Measurements from ENCODE around the gene ZNF92.
"Not testable (repeated sequence)": the region's sequence is repeated elsewhere in the genome, so short reads cannot be mapped to it uniquely, and the experiment has no call there.

ZNF92 gene
- 48.4 to 57.6 (median 55.0) reads per million in 3 donors for total RNA-seq

DNA sequence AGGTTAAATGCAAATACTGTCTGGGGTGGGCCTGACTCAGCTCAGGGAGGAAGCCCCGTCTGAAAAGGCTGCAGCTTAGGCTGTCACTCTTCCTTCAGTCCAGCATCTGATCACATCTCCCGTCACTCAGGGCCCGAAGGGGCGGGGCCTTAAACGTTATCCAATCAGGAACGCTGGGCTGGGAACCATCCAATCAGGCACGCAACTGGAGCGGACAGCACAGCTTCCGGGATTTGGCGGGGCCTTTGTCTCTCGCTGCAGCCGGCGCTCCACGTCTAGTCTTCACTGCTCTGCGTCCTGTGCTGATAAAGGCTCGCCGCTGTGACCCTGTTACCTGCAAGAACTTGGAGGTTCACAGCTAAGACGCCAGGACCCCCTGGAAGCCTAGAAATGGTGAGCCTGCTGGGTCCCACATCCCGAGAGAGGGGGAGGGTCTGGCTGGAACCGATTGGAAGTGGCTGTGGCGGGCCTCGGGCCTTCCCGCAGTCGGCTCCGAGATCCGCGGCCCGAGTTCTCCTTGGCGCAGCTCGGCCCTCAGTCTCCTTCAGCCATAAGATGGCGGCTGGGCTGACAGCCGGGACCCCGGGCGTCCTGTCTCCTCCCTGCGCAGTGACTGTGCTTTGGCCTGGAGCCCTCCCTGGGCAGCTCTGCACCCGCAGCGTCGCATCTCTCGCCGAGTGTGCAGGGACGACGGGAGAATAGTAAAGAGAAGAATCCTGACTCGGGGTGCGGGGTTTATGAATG lies at the start of gene ZNF92:
TSS of gene ZNF92 (plus strand) at position 248 of the 744 bp plus-strand sequence. CDS start at position 391, 143 bp downstream.
- no peaks in the 10 kb centered on the region for H3K27me3 ChIP-seq (replicated peaks; ENCODE audit: control insufficient read depth, insufficient read depth, low read length, poor library complexity, severe bottlenecking)
- peak; percentile 90 to 93 (median 93) for DNase-seq
- H3K9me3 ChIP-seq (ENCODE audit: control insufficient read depth, low read length): no peaks in the 10 kb centered on the region
- H3K4me1 ChIP-seq (ENCODE audit: control insufficient read depth, insufficient read depth, low read length, poor library complexity, severe bottlenecking): peaks cover 7% of the 10 kb centered on the region
- H3K27ac ChIP-seq (ENCODE audit: insufficient read depth, low read length, poor library complexity, severe bottlenecking): peak within 1 kb of the TSS; percentile 81
- peak within 1 kb of the TSS; percentile 93 for H3K4me3 ChIP-seq (ENCODE audit: insufficient read depth, low read depth, low read length, poor library complexity, severe bottlenecking)
- H3K36me3 ChIP-seq (ENCODE audit: control insufficient read depth, insufficient read depth, low read length): no peaks in the 10 kb centered on the region

DNA sequence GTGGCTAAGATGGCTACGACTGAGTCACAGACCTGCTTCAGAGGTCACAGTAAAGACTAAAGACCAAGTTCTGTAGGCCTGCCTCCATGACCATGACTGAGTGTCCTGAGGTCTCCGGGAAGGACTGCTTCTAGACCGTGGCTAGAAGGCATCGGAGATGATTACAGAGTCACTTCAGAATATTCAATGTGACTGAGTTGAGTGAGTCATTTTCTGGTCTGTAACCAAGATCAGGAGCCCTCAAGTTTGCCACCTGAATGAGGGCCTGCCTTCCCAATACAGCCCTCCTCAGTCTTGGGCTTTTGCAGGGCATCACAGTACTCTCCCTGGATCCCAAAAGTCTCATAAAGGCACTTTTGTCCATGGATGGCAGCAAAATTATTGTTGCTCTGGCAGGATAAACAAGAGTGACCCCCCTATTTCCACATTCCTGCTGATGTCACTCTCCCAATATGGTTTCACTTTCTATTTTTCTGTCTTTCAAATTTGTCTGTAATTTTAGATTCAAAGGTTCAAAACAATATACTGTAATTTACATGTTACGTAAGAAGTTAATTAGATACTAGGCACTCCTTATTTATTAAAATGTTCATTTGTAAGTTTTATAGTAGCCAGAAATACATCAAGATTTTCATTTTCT lies 47.7 kb upstream of the ZNF92 start:
- H3K36me3 ChIP-seq (ENCODE audit: control insufficient read depth, insufficient read depth, low read length): no peaks in the 10 kb centered on the region
- no peak for DNase-seq

DNA sequence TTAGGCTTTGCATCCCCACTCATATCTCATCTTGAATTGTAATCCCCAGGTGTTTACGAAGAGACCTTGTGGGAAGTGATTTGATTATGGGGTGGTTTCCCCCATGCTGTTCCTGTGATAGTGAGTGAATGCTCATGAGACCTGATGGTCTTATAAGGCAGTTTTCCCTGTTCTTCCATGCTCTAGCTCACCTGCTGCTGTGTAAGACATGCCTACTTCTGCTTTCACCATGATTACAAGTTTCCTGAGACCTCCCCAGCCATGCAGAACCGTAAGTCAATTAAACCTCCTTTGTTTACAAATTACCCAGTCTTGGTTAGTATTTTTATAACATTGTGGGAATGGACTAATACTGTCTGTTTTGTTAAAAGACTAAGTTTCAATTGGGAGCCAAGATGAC lies 35.3 kb upstream of the ZNF92 start:
- H3K9me3 ChIP-seq (ENCODE audit: control insufficient read depth, low read length): no peaks in the 10 kb centered on the region
- H3K27me3 ChIP-seq (replicated peaks; ENCODE audit: control insufficient read depth, insufficient read depth, low read length, poor library complexity, severe bottlenecking): no peaks in the 10 kb centered on the region
- no peak for DNase-seq
- H3K36me3 ChIP-seq (ENCODE audit: control insufficient read depth, insufficient read depth, low read length): no peaks in the 10 kb centered on the region
- H3K4me1 ChIP-seq (ENCODE audit: control insufficient read depth, insufficient read depth, low read length, poor library complexity, severe bottlenecking): no peaks in the 10 kb centered on the region
- no peak overlapping the region for H3K4me3 ChIP-seq (ENCODE audit: insufficient read depth, low read depth, low read length, poor library complexity, severe bottlenecking)
- no peak overlapping the region for H3K27ac ChIP-seq (ENCODE audit: insufficient read depth, low read length, poor library complexity, severe bottlenecking)

More for the DNA sequence above, 47.7 kb upstream of the ZNF92 start:
- Histone ChIP-seq H3K4me1 (ENCODE audit: control insufficient read depth, insufficient read depth, low read length, poor library complexity, severe bottlenecking) (no peaks in the 10 kb centered on the region), H3K27me3 (replicated peaks; ENCODE audit: control insufficient read depth, insufficient read depth, low read length, poor library complexity, severe bottlenecking) (no peaks in the 10 kb centered on the region), H3K4me3 (ENCODE audit: insufficient read depth, low read depth, low read length, poor library complexity, severe bottlenecking) (no peak overlapping the region), H3K27ac (ENCODE audit: insufficient read depth, low read length, poor library complexity, severe bottlenecking) (no peak overlapping the region), H3K9me3 (ENCODE audit: control insufficient read depth, low read length) (no peaks in the 10 kb centered on the region)

DNA sequence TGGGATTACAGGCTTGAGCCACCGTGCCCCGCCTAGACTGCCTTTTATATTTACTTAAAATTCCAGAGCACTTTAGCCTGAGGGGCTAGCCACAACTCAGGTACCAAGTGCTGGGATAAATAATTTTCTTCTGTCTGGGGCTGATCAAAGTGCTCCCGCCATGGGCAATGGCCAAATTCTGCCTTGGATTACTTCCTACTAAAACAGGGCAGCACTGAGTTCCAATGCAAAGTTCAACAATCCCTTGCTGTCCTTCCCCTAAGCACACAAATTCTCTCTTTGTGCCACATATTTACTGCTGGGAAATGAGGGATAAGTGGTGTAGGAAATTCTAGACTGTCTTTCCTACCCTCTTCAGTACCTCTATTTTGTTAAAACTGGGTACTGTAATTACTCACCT lies 34.4 kb upstream of the ZNF92 start:
- Histone ChIP-seq H3K27me3 (replicated peaks; ENCODE audit: control insufficient read depth, insufficient read depth, low read length, poor library complexity, severe bottlenecking) (no peaks in the 10 kb centered on the region), H3K9me3 (ENCODE audit: control insufficient read depth, low read length) (no peaks in the 10 kb centered on the region), H3K27ac (ENCODE audit: insufficient read depth, low read length, poor library complexity, severe bottlenecking) (no peak overlapping the region), H3K36me3 (ENCODE audit: control insufficient read depth, insufficient read depth, low read length) (no peaks in the 10 kb centered on the region), H3K4me3 (ENCODE audit: insufficient read depth, low read depth, low read length, poor library complexity, severe bottlenecking) (no peak overlapping the region), H3K4me1 (ENCODE audit: control insufficient read depth, insufficient read depth, low read length, poor library complexity, severe bottlenecking) (no peaks in the 10 kb centered on the region)
- DNase-seq: no peak

DNA sequence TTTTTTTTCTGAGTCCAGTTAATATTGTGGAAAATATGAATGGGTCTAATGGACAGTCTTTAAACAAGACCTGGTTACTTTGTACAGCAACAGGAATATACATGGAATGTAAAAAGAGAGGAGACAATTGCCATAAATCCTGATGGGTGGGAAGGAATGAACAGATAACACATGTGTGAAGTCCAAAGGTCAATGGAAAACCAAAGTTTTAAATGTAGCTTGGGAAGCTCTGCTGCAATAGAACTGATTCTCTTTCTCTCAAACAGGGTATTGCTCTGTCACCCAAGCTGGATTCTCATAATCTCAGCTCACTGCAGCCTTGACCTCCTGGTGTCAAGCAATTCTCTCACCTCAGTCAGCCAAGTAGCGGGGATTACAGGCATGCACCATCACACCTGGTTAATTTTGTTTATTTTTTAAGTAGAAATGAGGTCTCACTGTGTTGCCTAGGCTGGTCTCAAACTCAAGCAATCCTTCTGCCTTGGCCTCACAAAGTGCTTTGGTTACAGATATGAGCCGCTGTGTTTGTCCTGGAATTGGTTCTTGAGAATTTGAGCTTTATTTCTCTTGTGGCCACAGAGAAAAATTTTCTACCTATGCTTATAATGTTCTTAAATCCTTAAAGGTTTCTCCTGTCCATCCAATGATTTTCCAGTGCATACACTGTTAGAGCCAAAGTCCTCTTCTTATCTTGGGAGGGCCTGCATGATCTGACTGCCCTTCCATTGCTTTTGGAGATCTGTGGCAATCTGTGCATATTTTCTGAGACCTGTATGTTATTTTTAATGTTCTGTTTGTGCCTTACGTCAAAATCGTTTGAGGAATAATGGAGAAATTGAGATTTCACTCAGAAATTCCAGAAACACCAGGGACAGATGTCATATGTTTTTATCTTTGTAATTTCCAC lies 30.7 kb upstream of the ZNF92 start:
- Histone ChIP-seq H3K4me1 (ENCODE audit: control insufficient read depth, insufficient read depth, low read length, poor library complexity, severe bottlenecking) (no peaks in the 10 kb centered on the region), H3K9me3 (ENCODE audit: control insufficient read depth, low read length) (no peaks in the 10 kb centered on the region), H3K27me3 (replicated peaks; ENCODE audit: control insufficient read depth, insufficient read depth, low read length, poor library complexity, severe bottlenecking) (no peaks in the 10 kb centered on the region), H3K27ac (ENCODE audit: insufficient read depth, low read length, poor library complexity, severe bottlenecking) (no peak overlapping the region), H3K36me3 (ENCODE audit: control insufficient read depth, insufficient read depth, low read length) (no peaks in the 10 kb centered on the region), H3K4me3 (ENCODE audit: insufficient read depth, low read depth, low read length, poor library complexity, severe bottlenecking) (no peak overlapping the region)
- DNase-seq: no peak

DNA sequence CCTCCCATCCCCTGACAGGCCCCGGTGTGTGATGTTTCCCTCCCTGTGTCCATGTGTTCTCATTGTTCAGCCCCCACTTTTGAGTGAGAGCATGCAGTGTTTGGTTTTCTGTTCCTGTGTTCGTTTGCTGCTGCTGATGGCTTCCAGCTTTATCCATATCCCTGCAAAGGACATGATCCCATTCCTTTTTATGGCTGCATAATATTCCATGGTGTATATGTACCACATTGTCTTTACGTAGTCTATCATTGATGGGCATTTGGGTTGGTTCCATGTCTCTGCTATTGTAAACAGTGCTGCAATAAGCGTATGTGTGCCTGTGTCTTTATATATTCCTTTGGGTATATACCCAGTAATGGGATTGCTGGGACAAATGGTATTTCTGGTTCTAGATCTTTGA lies 29.1 kb upstream of the ZNF92 start:
- not testable (repeated sequence) for H3K4me3 ChIP-seq (ENCODE audit: insufficient read depth, low read depth, low read length, poor library complexity, severe bottlenecking); H3K9me3 ChIP-seq (ENCODE audit: control insufficient read depth, low read length); H3K27ac ChIP-seq (ENCODE audit: insufficient read depth, low read length, poor library complexity, severe bottlenecking); H3K4me1 ChIP-seq (ENCODE audit: control insufficient read depth, insufficient read depth, low read length, poor library complexity, severe bottlenecking); H3K36me3 ChIP-seq (ENCODE audit: control insufficient read depth, insufficient read depth, low read length); H3K27me3 ChIP-seq (replicated peaks; ENCODE audit: control insufficient read depth, insufficient read depth, low read length, poor library complexity, severe bottlenecking); DNase-seq

DNA sequence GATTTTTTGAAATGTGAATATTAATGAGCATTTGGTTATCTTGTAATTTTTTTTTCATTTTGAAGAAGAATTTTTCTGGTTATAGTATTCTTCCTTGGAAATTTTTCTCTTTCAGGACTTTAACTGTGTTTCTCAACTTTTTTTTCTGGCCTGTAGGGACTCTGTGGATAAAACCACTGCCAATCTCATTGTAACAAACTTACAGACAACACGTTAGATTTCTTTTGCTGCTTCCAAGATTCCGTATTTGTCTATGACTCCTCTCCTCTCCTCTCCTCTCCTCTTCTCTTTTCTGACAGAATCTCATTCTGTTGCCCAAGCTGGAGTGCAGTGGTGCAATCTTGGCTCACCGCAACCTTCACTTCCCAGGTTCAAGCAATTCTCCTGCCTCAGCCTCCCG lies 19.4 kb upstream of the ZNF92 start:
- Histone ChIP-seq H3K27ac (ENCODE audit: insufficient read depth, low read length, poor library complexity, severe bottlenecking) (no peak overlapping the region), H3K4me1 (ENCODE audit: control insufficient read depth, insufficient read depth, low read length, poor library complexity, severe bottlenecking) (no peaks in the 10 kb centered on the region), H3K27me3 (replicated peaks; ENCODE audit: control insufficient read depth, insufficient read depth, low read length, poor library complexity, severe bottlenecking) (no peaks in the 10 kb centered on the region), H3K4me3 (ENCODE audit: insufficient read depth, low read depth, low read length, poor library complexity, severe bottlenecking) (no peak overlapping the region), H3K36me3 (ENCODE audit: control insufficient read depth, insufficient read depth, low read length) (no peaks in the 10 kb centered on the region), H3K9me3 (ENCODE audit: control insufficient read depth, low read length) (no peaks in the 10 kb centered on the region)
- no peak for DNase-seq

DNA sequence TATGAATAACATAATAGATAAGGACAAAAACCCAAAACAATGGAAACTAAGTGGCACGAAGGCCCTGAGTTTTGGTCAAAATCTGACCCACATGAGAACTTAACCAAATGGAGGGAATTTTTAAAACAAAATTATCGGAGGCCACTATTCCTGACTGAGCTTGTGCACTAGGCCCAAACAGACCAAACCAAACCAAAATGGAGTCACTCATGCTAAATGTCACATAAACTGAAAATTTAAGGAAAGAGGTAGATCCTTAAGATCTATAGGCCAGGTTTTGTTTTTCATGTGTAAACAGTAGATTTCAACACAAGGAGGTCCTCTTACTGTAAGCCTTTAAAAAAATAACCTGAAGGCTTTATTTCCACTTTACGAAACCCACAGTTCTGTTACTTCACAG lies 3.8 kb upstream of the ZNF92 start:
- H3K27me3 ChIP-seq (replicated peaks; ENCODE audit: control insufficient read depth, insufficient read depth, low read length, poor library complexity, severe bottlenecking): no peaks in the 10 kb centered on the region
- H3K36me3 ChIP-seq (ENCODE audit: control insufficient read depth, insufficient read depth, low read length): no peaks in the 10 kb centered on the region
- no peak overlapping the region for H3K27ac ChIP-seq (ENCODE audit: insufficient read depth, low read length, poor library complexity, severe bottlenecking)
- H3K4me1 ChIP-seq (ENCODE audit: control insufficient read depth, insufficient read depth, low read length, poor library complexity, severe bottlenecking): no peaks in the 10 kb centered on the region
- no peaks in the 10 kb centered on the region for H3K9me3 ChIP-seq (ENCODE audit: control insufficient read depth, low read length)
- no peak for DNase-seq
- H3K4me3 ChIP-seq (ENCODE audit: insufficient read depth, low read depth, low read length, poor library complexity, severe bottlenecking): no peak overlapping the region

DNA sequence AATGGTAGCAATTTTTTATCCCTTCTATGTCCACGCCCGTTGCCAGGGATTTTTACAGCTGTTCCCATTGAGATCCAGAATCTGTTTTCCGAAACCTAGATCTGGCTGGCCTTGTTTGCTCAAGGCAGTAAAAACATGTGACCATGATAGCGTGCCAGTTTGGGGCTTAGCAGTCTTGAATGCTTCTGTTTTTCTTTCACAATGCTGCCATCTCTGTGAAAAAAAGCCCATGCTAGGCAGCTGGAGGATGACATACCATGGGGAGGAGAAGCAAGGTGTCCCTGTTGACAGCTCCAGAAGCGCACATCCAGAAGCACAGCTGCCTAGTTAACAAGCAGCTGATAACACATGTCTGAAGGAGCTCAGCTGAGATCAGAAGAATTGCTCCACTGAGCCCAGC lies 2.2 kb upstream of the ZNF92 start:
- no peaks in the 10 kb centered on the region for H3K9me3 ChIP-seq (ENCODE audit: control insufficient read depth, low read length)
- no peaks in the 10 kb centered on the region for H3K36me3 ChIP-seq (ENCODE audit: control insufficient read depth, insufficient read depth, low read length)
- no peak overlapping the region for H3K27ac ChIP-seq (ENCODE audit: insufficient read depth, low read length, poor library complexity, severe bottlenecking)
- no peaks in the 10 kb centered on the region for H3K27me3 ChIP-seq (replicated peaks; ENCODE audit: control insufficient read depth, insufficient read depth, low read length, poor library complexity, severe bottlenecking)
- H3K4me1 ChIP-seq (ENCODE audit: control insufficient read depth, insufficient read depth, low read length, poor library complexity, severe bottlenecking): peaks cover 7% of the 10 kb centered on the region
- DNase-seq: no peak
- H3K4me3 ChIP-seq (ENCODE audit: insufficient read depth, low read depth, low read length, poor library complexity, severe bottlenecking): no peak overlapping the region

DNA sequence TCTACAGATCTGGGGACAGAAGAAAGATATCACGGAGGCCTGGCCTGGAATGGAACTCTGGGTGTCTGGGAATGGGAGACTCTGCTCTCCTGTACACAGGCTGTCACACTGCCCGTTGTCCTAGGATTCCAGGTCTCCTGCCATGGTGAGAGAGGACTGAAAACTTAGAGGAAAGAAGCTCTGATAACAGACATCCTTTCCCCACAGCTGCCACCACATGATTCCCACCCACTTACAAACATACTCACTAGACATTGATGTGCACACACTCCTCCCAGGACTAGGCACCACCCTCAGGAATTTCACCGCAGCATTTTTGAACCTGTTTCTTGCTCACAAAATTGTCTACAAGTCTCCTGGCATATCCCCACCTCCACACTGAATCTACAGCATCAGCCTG lies 5.7 kb downstream of the ZNF92 start:
- DNase-seq: no peak
- Histone ChIP-seq H3K27ac (ENCODE audit: insufficient read depth, low read length, poor library complexity, severe bottlenecking) (no peak overlapping the region), H3K4me1 (ENCODE audit: control insufficient read depth, insufficient read depth, low read length, poor library complexity, severe bottlenecking) (peaks cover 12% of the 10 kb centered on the region)

More for the DNA sequence above, 5.7 kb downstream of the ZNF92 start:
- H3K9me3 ChIP-seq (ENCODE audit: control insufficient read depth, low read length): no peaks in the 10 kb centered on the region
- no peaks in the 10 kb centered on the region for H3K27me3 ChIP-seq (replicated peaks; ENCODE audit: control insufficient read depth, insufficient read depth, low read length, poor library complexity, severe bottlenecking)
- H3K4me3 ChIP-seq (ENCODE audit: insufficient read depth, low read depth, low read length, poor library complexity, severe bottlenecking): no peak overlapping the region
- H3K36me3 ChIP-seq (ENCODE audit: control insufficient read depth, insufficient read depth, low read length): no peaks in the 10 kb centered on the region
